Endometrial microvascular endothelial cells (primary cell): ENCODE results near the gene TMEM130. TPM values are rescaled to one million over a fixed set of nuclear protein-coding genes. Genes with fewer than 3 reads are reported as not detected.

Experiments
- in situ Hi-C: cut with HindIII; loops from 2 replicates; pipeline ENCODE4 v1.10.0; 2017; ENCODE audit warnings: low sequenced_read_pairs, low pct_unique_long_range_greater_than_20kb; ENCODE audit errors: inconsistent ontology term
- total RNA-seq: library from RNA; depleted of rRNA; stranded (reverse); fragments of >200 nt; gene quantifications from one replicate; pipeline ENCODE4 v1.2.3, GENCODE V29; 2015; ENCODE audit errors: inconsistent ontology term

Gene TMEM130
- total RNA-seq, 1 donor from 2014 or later = not detected

DNA sequence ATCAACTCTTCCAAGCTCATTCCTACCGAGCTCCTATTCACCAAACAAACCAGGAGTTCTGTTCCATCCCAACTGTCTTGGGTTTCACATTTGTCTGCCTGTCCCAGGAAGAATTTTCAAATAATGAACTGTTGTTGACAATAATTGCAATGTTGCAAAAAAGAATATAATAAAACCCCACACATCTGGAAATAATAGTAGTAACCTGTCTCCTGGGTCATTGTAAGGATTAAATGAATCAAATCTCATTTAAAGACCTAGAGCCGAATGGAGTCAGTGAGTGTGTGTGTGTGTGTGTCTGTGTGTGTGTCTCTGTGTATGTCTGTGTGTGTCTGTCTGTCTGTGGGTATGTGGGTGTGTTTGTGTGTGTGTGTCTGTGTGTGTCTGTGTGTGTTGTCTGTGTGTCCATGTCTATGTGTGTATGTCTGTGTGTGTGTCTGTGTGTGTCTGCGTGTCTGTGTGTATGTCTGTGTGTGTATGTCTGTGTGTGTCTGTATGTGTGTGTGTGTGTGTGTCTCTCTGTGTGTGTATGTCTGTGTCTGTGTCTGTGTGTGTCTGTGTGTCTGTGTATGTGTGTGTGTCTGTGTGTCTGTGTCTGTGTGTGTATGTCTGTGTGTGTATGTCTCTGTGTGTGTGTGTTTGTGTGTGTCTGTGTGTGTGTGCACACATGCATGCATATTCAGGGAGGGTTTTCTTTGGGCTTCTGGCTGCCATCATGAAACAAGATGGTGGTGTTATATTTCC lies 52.7 kb downstream of the TMEM130 start:
- in situ Hi-C loops = no loop called here

DNA sequence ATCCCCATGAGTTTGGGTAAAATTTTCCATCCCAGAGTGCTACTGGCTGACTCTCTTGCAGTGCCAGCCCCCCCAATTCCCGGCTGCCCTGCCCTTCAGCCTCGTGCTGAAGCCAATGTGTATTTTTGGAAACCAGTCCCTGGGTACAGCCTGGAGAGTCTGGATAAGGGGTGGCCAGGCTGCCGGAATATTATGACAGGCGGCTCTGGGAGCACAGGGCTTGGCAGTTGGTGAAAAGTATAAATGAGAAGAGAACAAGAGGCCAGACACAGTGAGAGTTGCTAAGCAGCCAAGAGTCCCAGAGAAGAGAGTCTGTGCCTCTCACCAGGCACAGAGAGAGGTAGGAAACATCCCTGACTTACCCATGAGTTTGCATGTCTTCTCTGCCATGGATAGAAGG lies 53.6 kb downstream of the TMEM130 start:
- in situ Hi-C loops = no loop called here

GRCh38 chr7:98815313-98815712 lies 54.5 kb downstream of the TMEM130 start:
- in situ Hi-C loops = no loop called here

- in situ Hi-C loops = no loop called here
Observed at GRCh38 chr7:98811299-98811698, 58.5 kb downstream of the TMEM130 start.

GRCh38 chr7:98810153-98810802 lies 59.5 kb downstream of the TMEM130 start:
- in situ Hi-C loops = no loop called here

DNA sequence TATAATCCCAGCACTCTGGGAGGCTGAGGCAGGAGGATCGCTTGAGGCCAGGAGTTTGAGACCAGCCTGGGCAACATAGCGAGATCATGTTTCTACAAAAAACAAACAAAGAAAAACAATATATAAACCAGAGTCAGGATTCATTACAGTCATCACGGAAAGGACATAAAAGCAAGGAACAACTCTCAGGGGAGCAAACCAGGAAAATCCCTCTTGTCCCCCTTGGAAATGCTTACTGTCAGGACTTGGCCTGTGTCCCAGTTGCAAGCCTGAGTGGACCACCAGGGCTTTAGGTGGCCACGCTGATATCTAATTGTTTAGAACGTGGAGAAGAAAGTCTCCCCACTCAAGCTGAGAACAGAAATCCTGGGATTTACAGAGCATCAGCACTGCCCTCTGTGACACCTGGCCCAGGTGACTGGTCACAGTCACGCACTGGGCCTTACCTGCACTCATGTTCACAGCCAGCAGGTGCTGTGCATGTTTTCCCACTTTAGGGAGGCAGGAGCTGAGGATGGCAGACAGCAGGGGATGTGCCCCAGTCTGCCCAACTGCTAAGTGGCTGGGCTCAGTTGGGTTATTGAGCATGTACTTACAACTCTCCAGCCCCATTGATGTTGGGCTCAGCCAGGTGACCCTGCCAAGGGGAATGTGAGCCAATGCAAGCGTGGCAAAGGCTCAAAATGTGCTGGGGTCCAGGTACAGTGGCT lies 60.9 kb downstream of the TMEM130 start:
- in situ Hi-C loops = no loop called here

GRCh38 chr7:98807068-98808048 lies 62.5 kb downstream of the TMEM130 start:
- in situ Hi-C loops = no loop called here

DNA sequence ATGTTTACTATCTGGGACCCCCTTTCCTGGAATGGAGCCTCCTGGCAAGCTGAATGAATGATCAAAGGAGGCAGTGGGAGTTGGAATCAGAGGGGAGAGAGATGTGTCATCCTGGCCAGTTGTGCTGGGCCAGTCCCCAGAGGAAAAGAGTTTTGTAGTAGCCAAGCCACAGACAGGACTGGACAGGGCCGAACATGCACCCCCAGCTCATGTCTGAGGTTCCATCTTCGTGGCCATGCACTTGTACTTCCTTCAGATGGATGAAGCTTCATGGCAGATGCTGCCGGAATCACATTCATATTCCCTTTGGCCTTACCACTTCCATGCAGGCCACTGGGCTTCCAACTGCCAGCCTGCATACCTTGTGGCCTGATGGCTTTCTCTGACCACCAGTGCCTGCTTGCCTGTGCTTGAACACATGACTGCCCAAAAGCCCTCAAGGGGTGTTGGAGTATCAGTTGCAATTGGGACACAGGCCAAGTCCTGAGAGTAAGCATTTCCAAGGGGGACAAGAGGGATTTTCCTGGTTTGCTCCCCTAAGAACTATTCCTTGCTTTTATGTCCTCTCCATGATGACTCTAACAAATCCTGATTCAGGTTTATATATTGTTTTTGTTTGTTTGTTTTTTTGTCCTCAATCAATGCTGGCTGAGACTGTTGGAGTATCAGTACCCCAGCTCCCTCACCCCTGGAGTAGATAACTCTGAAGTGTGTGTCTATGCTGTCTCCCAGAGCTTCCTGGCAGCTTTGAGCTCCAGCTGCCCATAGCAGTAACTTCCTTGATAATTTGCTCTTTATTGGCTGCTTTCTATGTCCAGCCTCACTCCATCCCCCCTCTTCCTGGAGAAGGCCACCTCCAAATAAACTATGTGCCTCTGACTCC lies 63.6 kb downstream of the TMEM130 start:
- in situ Hi-C loops = no loop called here

DNA sequence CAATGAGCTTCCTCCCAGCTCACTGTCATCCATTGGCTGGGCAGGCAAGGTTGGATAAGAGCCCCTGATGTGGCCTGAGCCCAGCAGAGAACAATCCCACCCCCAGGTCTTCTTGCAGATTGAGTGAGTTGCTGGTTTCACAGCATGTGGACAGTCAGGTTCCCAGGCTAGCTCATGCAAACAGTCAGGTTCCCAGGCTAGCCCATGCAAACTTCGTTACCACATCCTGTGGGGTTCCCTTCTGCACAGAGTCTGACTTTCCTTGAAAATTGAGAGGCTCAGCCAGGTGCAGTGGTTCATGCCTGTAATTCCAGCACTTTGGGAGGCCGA lies 67.1 kb downstream of the TMEM130 start:
- in situ Hi-C loops = no loop called here

DNA sequence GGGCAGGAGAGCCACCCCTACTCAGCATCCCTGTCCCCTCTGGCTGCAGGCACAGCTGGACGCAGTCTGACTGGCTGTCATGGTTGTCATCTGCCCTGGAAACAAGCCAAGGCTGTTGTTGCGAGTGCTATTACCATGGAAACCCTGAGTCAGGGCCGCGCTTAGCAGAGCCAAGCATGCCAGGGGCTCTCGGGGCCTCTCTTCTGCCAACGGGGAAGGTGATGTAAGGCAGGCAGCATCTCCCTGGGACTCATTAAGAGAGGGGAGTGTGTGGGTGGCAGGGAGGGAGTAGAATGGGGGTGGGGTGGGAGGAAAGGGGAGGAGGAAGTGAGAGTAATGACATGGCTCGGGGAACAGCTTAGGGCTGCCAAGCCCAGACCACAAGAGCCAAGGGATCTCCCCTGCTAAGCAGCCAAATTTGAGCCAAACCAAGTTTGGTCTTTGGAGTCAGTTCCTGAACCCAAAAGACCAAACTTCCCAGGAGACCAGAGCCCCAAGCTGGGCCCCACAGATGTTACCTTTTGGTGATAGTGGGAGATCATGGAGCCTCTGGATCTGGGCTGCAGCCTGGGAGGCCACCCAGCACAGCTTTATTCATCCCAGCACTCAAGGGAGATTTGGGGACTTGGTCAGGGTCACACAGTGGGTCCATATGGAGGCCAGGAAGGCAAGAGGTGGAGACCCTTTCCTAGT lies 67.6 kb downstream of the TMEM130 start:
- in situ Hi-C loops = no loop called here

DNA sequence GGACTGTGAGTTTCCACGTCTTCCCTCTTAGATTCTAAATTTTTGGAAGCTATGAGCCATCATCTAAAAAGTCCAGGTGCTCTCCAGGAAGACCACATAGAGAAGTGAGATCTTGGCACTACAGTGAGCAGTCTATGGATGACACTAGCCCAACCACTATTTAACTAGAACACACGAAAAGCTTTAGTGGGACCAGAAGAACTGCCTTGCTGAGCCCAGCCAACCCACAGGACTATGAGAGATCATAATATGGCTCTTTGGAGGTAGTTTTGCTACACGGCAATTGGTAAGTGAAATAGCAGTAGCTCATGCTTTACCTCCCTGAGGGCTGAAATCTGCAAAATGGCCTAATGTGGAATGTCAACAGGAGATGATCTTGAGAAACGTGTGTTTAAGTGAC lies 68.8 kb downstream of the TMEM130 start:
- in situ Hi-C loops = no loop called here

DNA sequence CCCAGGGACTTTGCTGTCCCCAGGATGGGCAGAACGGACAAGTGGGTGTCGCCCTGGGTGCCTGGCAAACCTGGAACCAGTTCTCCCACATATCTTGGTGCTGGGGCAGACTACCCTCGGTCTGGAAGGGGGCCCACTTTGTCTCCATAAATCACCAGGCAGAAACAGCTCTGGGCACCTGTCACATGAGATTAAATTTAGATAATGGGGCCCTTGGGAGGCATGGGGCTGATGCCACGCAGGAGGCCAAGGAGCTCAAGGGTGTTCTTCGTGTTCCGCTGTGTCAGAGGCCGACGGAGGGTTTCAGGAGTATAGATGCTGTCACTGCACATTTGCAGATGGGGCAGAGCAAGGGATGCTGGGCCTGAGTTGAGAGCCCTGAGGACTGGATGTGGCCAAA lies 72.7 kb downstream of the TMEM130 start:
- in situ Hi-C loops = no loop called here

Other genes starting within 250 kb of the TMEM130 start
- gene TRRAP, start 8.5 kb upstream of the TMEM130 start, total RNA-seq = 21.6 TPM